ENCODE data around the gene ZNF575.
"Not testable (repeated sequence)": the region's sequence is repeated elsewhere in the genome, so short reads cannot be mapped to it uniquely, and the experiment has no call there.

The ZNF575 gene

GRCh38 chr19:43540381-43540780, 7.4 kb downstream of the ZNF575 start:
- peaks cover 79% of the 10 kb centered on the region for H3K36me3 ChIP-seq (ENCODE audit: insufficient read depth, low read length)

GRCh38 chr19:43541920-43542650, 9.1 kb downstream of the ZNF575 start:
- Histone ChIP-seq H3K4me3 (ENCODE audit: low read length) (no peak overlapping the region), H2AFZ (ENCODE audit: low read depth, low read length) (no peak overlapping the region), H3K4me1 (ENCODE audit: insufficient read depth, low read length) (no peaks in the 10 kb centered on the region), H3K36me3 (ENCODE audit: insufficient read depth, low read length) (peaks cover 88% of the 10 kb centered on the region), H3K9me3 (ENCODE audit: low read length) (peaks cover 21% of the 10 kb centered on the region), H3K27me3 (ENCODE audit: insufficient read depth, low read length) (no peaks in the 10 kb centered on the region)

More at GRCh38 chr19:43540381-43540780, 7.4 kb downstream of the ZNF575 start:
- no peak overlapping the region for H3K4me3 ChIP-seq (ENCODE audit: low read length)
- H3K4me1 ChIP-seq (ENCODE audit: insufficient read depth, low read length), result no peaks in the 10 kb centered on the region
- no peaks in the 10 kb centered on the region for H3K27me3 ChIP-seq (ENCODE audit: insufficient read depth, low read length)
- no peak overlapping the region for H2AFZ ChIP-seq (ENCODE audit: low read depth, low read length)
- H3K9me3 ChIP-seq (ENCODE audit: low read length), result peaks cover 21% of the 10 kb centered on the region

- H3K36me3 ChIP-seq (ENCODE audit: insufficient read depth, low read length), result peaks cover 77% of the 10 kb centered on the region
- peaks cover 4% of the 10 kb centered on the region for H3K4me1 ChIP-seq (ENCODE audit: insufficient read depth, low read length)
- no peak overlapping the region for H3K4me3 ChIP-seq (ENCODE audit: low read length)
- H3K27me3 ChIP-seq (ENCODE audit: insufficient read depth, low read length), result no peaks in the 10 kb centered on the region
- no peak overlapping the region for H2AFZ ChIP-seq (ENCODE audit: low read depth, low read length)
- H3K9me3 ChIP-seq (ENCODE audit: low read length), result peaks cover 13% of the 10 kb centered on the region
Measured at GRCh38 chr19:43544077-43544476, 11.1 kb downstream of the ZNF575 start.

GRCh38 chr19:43545276-43545675, 12.3 kb downstream of the ZNF575 start:
- no peaks in the 10 kb centered on the region for H3K27me3 ChIP-seq (ENCODE audit: insufficient read depth, low read length)

GRCh38 chr19:43545981-43546380, 13.0 kb downstream of the ZNF575 start:
- Histone ChIP-seq H3K4me3 (ENCODE audit: low read length) (no peak overlapping the region), H3K36me3 (ENCODE audit: insufficient read depth, low read length) (peaks cover 77% of the 10 kb centered on the region), H2AFZ (ENCODE audit: low read depth, low read length) (no peak overlapping the region), H3K4me1 (ENCODE audit: insufficient read depth, low read length) (peaks cover 4% of the 10 kb centered on the region), H3K9me3 (ENCODE audit: low read length) (peaks cover 1% of the 10 kb centered on the region), H3K27me3 (ENCODE audit: insufficient read depth, low read length) (no peaks in the 10 kb centered on the region)

More at GRCh38 chr19:43545276-43545675, 12.3 kb downstream of the ZNF575 start:
- peaks cover 4% of the 10 kb centered on the region for H3K4me1 ChIP-seq (ENCODE audit: insufficient read depth, low read length)
- H2AFZ ChIP-seq (ENCODE audit: low read depth, low read length), result no peak overlapping the region
- H3K36me3 ChIP-seq (ENCODE audit: insufficient read depth, low read length), result peaks cover 78% of the 10 kb centered on the region
- H3K9me3 ChIP-seq (ENCODE audit: low read length), result peaks cover 5% of the 10 kb centered on the region
- H3K4me3 ChIP-seq (ENCODE audit: low read length), result no peak overlapping the region

DNA sequence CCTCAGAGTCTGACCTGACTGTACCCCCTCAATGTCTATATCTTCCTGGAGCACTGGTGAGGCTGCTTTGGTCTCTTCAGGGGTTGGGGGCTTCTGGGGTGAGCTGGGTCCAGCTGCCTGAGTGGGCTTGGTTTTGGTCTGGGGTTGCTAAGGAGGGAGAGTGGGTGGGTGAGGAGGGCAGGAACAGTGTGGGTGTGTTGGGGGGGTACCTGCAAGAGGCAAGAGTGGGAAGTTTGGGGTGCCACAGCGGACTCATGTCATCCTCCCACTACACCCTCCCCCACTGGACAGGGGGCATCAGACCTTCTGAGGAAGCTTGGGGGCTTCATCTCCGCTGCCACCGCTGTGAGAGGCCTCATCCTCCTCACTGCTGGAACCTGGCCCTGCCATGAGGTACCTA, 13.6 kb downstream of the ZNF575 start:
- no peak overlapping the region for H3K4me3 ChIP-seq (ENCODE audit: low read length)
- peaks cover 4% of the 10 kb centered on the region for H3K4me1 ChIP-seq (ENCODE audit: insufficient read depth, low read length)
- no peaks in the 10 kb centered on the region for H3K9me3 ChIP-seq (ENCODE audit: low read length)
- no peak overlapping the region for H2AFZ ChIP-seq (ENCODE audit: low read depth, low read length)
- peaks cover 80% of the 10 kb centered on the region for H3K36me3 ChIP-seq (ENCODE audit: insufficient read depth, low read length)
- H3K27me3 ChIP-seq (ENCODE audit: insufficient read depth, low read length), result no peaks in the 10 kb centered on the region

- H3K36me3 ChIP-seq (ENCODE audit: insufficient read depth, low read length), result peaks cover 78% of the 10 kb centered on the region
- not testable (repeated sequence) for H2AFZ ChIP-seq (ENCODE audit: low read depth, low read length); H3K9me3 ChIP-seq (ENCODE audit: low read length); H3K27me3 ChIP-seq (ENCODE audit: insufficient read depth, low read length); H3K4me1 ChIP-seq (ENCODE audit: insufficient read depth, low read length); H3K4me3 ChIP-seq (ENCODE audit: low read length)
Measured at GRCh38 chr19:43547926-43548325, 14.9 kb downstream of the ZNF575 start.

- no peak overlapping the region for H3K4me3 ChIP-seq (ENCODE audit: low read length)
- no peaks in the 10 kb centered on the region for H3K27me3 ChIP-seq (ENCODE audit: insufficient read depth, low read length)
- peaks cover 76% of the 10 kb centered on the region for H3K36me3 ChIP-seq (ENCODE audit: insufficient read depth, low read length)
- H3K9me3 ChIP-seq (ENCODE audit: low read length), result no peaks in the 10 kb centered on the region
- H3K4me1 ChIP-seq (ENCODE audit: insufficient read depth, low read length), result peaks cover 4% of the 10 kb centered on the region
- no peak overlapping the region for H2AFZ ChIP-seq (ENCODE audit: low read depth, low read length)
Measured at GRCh38 chr19:43548706-43549105, 15.7 kb downstream of the ZNF575 start.

DNA sequence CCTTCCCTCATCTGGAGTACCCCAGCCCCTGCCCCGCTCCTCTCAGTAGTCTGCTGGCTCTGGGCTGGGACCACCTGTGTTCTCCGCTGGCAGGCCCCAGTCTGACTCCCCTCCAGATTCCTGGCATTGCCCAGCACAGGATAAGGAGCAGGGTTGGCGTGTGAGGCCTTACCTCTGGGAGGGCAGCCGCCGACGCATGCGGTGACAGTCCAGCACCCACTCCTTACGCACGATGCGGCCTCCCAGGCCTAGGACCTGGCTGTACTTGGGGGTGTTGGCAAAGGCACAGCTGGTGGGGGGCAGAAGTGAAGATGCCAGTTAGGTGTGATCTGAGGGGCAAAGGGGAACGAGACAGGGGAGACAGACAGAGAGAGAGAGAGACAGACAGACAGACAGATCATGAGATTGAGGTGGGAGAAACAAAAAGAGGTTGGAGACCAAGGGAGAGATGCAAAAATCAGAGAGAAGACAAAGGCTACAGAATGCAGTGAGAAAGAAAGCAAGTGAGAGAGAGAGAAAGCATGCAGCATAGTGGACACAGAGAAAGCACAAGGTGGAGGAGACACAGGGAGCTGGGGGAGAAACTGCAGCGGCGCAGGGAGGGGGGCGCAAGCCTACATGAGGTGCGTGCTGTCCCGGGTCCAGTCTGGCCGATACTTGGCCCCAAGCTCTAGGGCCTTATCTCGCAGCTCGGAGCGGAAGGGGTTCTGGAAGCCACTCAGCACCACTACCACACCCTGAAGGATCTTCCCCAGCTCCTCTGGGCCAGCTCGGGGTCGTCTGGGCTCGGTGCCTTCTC, 18.6 kb downstream of the ZNF575 start:
- no peaks in the 10 kb centered on the region for H3K9me3 ChIP-seq (ENCODE audit: low read length)
- no peak overlapping the region for H2AFZ ChIP-seq (ENCODE audit: low read depth, low read length)
- H3K27me3 ChIP-seq (ENCODE audit: insufficient read depth, low read length), result no peaks in the 10 kb centered on the region
- H3K4me1 ChIP-seq (ENCODE audit: insufficient read depth, low read length), result peaks cover 4% of the 10 kb centered on the region
- no peak overlapping the region for H3K4me3 ChIP-seq (ENCODE audit: low read length)
- H3K36me3 ChIP-seq (ENCODE audit: insufficient read depth, low read length), result peaks cover 63% of the 10 kb centered on the region

GRCh38 chr19:43552198-43552450, 19.1 kb downstream of the ZNF575 start:
- Histone ChIP-seq H3K36me3 (ENCODE audit: insufficient read depth, low read length) (peaks cover 62% of the 10 kb centered on the region), H3K27me3 (ENCODE audit: insufficient read depth, low read length) (no peaks in the 10 kb centered on the region), H3K4me3 (ENCODE audit: low read length) (no peak overlapping the region), H3K9me3 (ENCODE audit: low read length) (no peaks in the 10 kb centered on the region), H2AFZ (ENCODE audit: low read depth, low read length) (no peak overlapping the region), H3K4me1 (ENCODE audit: insufficient read depth, low read length) (peaks cover 4% of the 10 kb centered on the region)

DNA sequence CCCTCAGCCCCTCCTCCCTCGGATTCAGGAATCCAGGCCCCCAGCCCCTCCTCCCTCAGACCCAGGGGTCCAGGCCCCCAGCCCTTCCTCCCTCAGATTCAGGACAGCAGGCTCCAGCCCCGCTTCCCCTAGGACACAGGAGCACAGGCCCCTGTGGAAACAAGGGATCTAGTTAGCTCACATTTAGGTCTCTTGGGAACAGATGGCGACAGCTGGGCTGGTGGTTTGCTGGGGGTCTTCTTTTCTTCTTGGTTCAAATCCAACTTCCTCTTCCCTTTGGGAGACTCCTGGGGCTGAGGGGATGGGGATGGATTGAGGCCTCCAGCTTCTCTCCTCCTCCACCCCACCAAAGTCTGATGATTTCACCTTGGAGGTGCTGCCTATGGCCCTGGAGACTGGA, 19.6 kb downstream of the ZNF575 start:
- H3K27me3 ChIP-seq (ENCODE audit: insufficient read depth, low read length), result no peaks in the 10 kb centered on the region
- peaks cover 63% of the 10 kb centered on the region for H3K36me3 ChIP-seq (ENCODE audit: insufficient read depth, low read length)
- peaks cover 4% of the 10 kb centered on the region for H3K4me1 ChIP-seq (ENCODE audit: insufficient read depth, low read length)
- no peaks in the 10 kb centered on the region for H3K9me3 ChIP-seq (ENCODE audit: low read length)
- H3K4me3 ChIP-seq (ENCODE audit: low read length), result no peak overlapping the region
- H2AFZ ChIP-seq (ENCODE audit: low read depth, low read length), result no peak overlapping the region

- Histone ChIP-seq H3K27me3 (ENCODE audit: insufficient read depth, low read length) (no peaks in the 10 kb centered on the region), H2AFZ (ENCODE audit: low read depth, low read length) (no peak overlapping the region), H3K4me1 (ENCODE audit: insufficient read depth, low read length) (peaks cover 3% of the 10 kb centered on the region), H3K9me3 (ENCODE audit: low read length) (no peaks in the 10 kb centered on the region), H3K4me3 (ENCODE audit: low read length) (no peak overlapping the region), H3K36me3 (ENCODE audit: insufficient read depth, low read length) (peaks cover 67% of the 10 kb centered on the region)
Measured at GRCh38 chr19:43553656-43554055, 20.7 kb downstream of the ZNF575 start.

DNA sequence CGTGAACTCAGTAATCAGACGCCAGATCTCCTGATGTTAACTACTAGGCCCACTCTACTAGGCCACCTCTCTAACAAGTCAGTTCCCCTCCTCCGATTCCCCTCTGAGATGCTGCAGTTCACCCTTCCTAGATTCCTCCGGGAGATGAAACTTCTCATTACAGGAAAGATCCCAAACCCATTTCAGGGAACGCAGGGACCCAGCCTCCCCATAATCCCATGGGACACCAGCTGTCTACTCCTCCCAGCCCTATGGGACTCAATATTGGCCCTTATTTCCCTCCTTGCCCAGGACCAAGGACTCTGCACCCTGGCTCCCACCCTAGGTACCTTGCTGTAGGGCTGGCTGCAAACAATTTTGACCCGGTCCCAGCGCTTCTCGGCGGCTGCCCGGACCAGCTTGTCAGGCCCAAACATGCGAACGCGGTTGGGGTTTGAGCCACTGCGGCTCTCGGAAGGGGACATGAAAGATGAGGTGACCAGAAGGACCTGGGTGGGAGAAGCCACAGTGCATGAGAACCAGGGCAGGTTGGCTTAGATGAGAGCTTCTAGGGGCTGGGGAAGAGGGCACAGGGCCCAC, 21.4 kb downstream of the ZNF575 start:
- no peaks in the 10 kb centered on the region for H3K9me3 ChIP-seq (ENCODE audit: low read length)
- no peaks in the 10 kb centered on the region for H3K27me3 ChIP-seq (ENCODE audit: insufficient read depth, low read length)
- H3K4me3 ChIP-seq (ENCODE audit: low read length), result no peak overlapping the region
- H3K36me3 ChIP-seq (ENCODE audit: insufficient read depth, low read length), result peaks cover 60% of the 10 kb centered on the region
- no peaks in the 10 kb centered on the region for H3K4me1 ChIP-seq (ENCODE audit: insufficient read depth, low read length)
- H2AFZ ChIP-seq (ENCODE audit: low read depth, low read length), result no peak overlapping the region
